NCI-H2227 (cell line): ENCODE measurements around the gene TPRG1.
A peak's percentile ranks its signal among the peaks of the same experiment; 100 is the strongest.

Experiments used
- DNase-seq: peaks from one replicate; lab custom pipeline; 2025; ENCODE audit not compliant: unreplicated experiment; lab: John Stamatoyannopoulos, UW

Gene TPRG1

GRCh38 chr3:189227249-189227648 lies 55.5 kb downstream of the TPRG1 start:
- DNase-seq = no peak

GRCh38 chr3:189229196-189229828 lies 57.5 kb downstream of the TPRG1 start:
- no peak for DNase-seq

- no peak for DNase-seq
Observed at GRCh38 chr3:189232790-189233189, 61.0 kb downstream of the TPRG1 start.

GRCh38 chr3:189233225-189233858 lies 61.6 kb downstream of the TPRG1 start:
- peak; percentile 61 for DNase-seq

GRCh38 chr3:189235214-189235613 lies 63.4 kb downstream of the TPRG1 start:
- DNase-seq = no peak

- no peak for DNase-seq
Observed at GRCh38 chr3:189236352-189236751, 64.6 kb downstream of the TPRG1 start.

GRCh38 chr3:189237526-189237925 lies 65.8 kb downstream of the TPRG1 start:
- DNase-seq = no peak

- DNase-seq = no peak
Observed at GRCh38 chr3:189238071-189238470, 66.3 kb downstream of the TPRG1 start.

GRCh38 chr3:189239616-189240015 lies 67.8 kb downstream of the TPRG1 start:
- no peak for DNase-seq

GRCh38 chr3:189249987-189250386 lies 78.2 kb downstream of the TPRG1 start:
- DNase-seq = no peak

- DNase-seq = no peak
Observed at GRCh38 chr3:189258261-189258660, 86.5 kb downstream of the TPRG1 start.

GRCh38 chr3:189260556-189261493 lies 89.1 kb downstream of the TPRG1 start:
- no peak for DNase-seq

- DNase-seq = no peak
Observed at GRCh38 chr3:189262746-189263145, 91.0 kb downstream of the TPRG1 start.

GRCh38 chr3:189267981-189268613 lies 96.3 kb downstream of the TPRG1 start:
- no peak for DNase-seq

GRCh38 chr3:189269365-189269764 lies 97.6 kb downstream of the TPRG1 start:
- DNase-seq = no peak

GRCh38 chr3:189270248-189270832 lies 98.6 kb downstream of the TPRG1 start:
- no peak for DNase-seq

- no peak for DNase-seq
Observed at GRCh38 chr3:189272500-189273119, 100.8 kb downstream of the TPRG1 start.

GRCh38 chr3:189273736-189274135 lies 102.0 kb downstream of the TPRG1 start:
- no peak for DNase-seq

- no peak for DNase-seq
Observed at GRCh38 chr3:189275182-189275581, 103.4 kb downstream of the TPRG1 start.

GRCh38 chr3:189275852-189276251 lies 104.1 kb downstream of the TPRG1 start:
- no peak for DNase-seq
